Activated CD8-positive, alpha-beta memory T cell treated with anti-CD3 and anti-CD28 coated beads for 48 hours (primary cell): ENCODE data around the gene PARD3.
"Not testable (repeated sequence)": the region's sequence is repeated elsewhere in the genome, so short reads cannot be mapped to it uniquely, and the experiment has no call there.

Source experiments
- DNase-seq, 3 experiments: peaks; one replicate each; pipeline ENCODE4 v3.0.0-alpha.2; 2020; ENCODE audit warnings: low read depth in 2 of 3, low spot score in 2 of 3

PARD3 gene

DNA sequence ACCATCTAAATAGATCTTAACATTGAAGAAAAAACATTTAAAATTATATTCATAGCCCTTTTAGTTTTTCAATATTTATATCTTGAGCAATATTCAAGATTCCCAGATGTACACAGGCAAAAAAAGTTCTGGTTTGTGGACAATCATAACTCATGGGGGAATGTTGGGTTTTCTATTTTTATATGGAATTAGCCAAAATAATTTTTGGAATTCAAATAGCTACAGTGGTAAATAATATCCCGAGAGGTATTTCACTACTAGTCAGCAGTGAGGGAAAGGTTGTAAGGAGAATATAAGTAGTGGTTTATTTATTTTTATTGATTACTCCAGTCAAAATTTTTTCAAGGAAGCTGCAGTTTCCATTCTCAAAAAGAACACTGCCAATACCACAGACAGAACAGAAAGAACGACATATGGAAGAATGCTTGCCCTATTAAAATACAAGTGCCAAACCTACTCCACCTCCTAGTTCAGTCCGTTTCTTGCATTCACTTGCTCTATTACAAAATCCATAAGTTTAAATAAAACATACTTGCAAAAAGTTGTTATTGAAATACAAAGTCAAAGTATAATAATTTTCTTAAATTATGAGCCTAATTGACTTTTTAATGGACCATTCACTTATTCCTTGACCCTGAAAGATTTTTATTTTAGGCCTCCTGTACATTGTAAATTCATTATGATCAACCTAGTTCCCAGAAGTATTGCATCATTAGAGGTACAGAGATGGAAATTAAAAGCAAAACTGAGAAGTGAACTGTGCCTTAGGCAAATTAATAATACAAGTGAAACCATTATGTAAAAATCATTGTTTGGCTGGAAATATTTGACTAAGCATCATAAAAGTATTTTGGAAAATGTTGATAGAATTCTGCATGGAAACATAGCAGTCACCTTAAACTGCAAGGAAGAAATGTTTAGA, 533.2 kb downstream of the PARD3 start:
- DNase-seq: no peak

DNA sequence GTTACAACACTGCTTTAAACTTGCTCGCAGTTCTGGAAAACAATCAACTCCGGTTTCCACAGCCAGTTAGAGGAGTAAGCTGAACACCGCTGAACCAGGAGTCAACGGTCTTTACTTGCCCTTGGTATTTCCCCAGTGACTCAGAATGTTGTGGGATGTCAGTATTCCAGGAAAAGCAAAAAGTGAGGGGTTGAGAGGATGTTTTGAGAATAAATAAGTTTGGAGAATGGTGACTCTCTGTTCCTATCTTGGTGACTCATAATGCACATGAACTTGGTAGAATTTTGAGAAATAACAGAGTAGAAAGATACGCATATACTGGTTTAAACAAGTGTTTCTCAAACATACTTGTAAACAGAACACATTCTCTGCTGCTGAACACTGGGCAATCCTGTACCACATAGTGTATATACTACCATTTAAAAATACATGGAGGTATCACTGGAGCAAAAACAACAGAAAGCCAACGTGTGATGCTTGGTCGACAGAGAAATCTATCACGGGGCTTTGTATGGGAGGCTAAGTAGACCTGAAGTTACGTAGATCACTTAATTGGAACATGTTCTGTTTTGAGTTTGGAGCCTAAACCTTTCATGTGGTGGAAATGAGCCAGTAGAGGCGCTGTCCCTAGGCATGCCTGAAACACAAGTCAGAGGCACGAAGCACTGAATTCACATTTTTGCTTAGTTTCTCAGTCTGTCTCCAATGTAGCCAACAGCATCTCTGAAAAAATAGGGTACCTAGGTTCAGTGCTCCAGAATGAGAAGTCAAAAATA, 534.3 kb downstream of the PARD3 start:
- no peak for DNase-seq

DNA sequence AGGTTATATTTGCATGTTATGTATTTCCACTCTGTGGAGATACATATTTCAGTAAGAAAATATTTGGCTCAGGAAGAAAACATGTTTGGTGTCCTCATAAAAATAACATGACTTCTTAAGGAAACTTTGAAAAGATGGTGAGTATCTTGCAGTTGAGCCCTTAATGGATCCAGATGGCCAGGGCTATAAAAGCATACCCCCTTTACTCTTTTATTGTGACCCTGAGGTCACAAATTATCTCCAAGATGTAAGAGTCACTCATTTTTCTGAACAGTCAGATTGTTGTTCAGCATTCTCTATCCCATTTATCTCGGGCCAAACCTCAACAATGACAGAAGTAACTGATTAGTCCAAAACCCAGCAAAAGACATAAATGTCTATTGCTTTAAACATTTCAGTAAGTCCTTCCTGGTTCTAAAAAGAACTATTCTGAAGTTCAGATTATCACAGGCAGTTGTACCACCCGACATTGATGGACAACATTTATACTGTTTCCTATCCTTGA, 539.4 kb downstream of the PARD3 start:
- no peak for DNase-seq

DNA sequence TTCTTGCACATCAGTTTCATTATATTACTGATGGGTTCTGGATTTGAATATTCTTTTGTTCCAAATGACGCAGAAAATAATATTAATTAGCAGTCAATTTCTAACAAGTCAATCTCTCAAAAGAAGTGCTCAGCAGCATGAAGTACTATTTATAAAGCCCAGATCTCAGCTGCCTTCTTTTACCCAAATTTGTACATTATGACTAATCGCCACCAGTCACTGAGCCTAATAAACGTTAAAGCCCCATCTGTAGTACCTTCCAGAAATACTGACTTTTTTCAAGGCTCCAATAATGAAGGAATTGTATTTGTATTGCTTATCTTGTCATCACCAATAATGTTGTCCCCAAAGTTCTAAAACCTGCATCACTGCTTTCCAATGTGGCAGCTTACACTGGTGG, 540.2 kb downstream of the PARD3 start:
- no peak for DNase-seq

DNA sequence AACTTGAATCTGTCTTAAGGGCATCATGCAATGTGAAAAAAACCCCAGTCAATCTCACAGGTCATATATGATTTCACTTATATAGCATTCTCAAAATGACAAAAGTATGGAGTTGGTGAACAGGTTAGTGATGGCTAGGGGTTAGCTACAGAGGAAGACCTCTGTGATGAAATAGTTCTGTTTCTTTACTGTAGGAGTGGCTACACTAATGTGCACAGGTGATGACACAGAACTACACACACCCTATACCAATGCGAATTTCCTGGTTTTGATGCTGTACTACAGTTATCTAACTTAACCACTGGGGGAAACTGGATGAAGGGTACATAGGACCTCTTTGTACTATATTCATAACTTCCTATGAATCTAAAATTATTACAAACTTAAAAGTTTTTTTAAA, 541.8 kb downstream of the PARD3 start:
- no peak for DNase-seq

DNA sequence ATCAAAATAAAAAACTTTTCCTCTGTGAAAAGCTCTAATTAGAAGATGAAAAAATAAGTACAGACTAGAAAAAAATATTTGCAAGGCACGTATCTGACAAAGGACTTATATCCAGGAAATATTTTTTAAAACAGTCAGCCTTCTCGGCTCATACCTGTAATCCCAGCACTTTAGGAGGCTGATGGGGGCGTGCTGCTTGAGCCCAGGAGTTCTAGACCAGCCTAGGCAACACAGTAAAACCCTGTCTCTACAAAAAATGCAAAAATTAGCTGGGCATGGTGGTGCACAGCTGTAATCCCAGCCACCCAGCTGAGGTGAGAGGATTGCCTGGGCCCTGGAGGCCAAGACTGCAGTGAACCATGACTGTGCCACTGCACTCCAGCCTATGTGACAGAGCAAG, 542.8 kb downstream of the PARD3 start:
- DNase-seq: no peak

DNA sequence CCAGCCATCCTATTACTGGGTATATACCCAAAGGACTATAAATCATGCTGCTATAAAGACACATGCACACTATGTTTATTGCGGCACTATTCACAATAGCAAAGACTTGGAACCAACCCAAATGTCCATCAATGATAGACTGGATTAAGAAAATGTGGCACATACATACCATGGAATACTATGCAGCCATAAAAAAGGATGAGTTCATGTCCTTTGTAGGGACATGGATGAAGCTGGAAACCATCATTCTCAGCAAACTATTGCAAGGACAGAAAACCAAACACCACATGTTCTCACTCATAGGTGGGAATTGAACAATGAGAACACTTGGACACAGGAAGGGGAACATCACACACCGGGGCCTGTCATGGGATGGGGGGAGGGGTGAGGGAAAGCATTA, 546.7 kb downstream of the PARD3 start:
- DNase-seq: not testable (repeated sequence)

DNA sequence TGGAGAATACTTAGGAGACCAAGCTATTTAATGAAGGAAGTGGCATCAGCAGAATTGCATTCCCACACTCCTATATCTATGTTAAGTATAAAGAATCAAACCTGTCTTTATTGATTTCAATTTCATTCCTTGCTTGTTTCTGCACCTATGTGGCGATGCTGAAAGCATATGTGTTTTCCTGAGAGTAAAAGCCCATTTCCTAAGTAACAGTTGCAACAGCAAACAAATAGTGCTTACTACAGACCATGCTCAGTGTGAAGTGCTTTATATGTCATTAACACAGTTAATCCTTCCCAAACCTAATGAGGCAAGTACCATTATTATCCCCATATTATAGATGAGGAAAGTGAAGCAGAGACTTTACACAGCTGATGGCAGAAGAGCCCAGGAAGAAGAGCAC, 552.1 kb downstream of the PARD3 start:
- DNase-seq: no peak

DNA sequence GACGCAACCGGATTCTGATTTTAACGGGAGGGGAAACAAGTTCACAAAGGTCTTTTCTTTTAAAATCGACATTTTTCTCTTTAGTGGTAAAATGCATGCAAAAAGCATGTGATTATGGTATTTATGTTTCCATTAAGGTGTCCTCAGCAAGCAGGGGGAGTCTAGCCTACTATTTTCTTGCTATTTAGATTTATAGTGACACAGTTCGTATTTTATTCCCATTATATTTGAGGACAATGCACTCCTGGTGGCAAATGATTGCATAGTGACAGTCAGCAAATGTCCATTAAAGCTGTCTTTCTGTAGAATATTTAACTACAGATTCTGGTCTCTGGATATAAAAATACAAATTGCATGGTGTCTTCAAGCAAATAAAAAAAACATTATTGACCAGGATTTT, 554.2 kb downstream of the PARD3 start:
- DNase-seq: no peak

DNA sequence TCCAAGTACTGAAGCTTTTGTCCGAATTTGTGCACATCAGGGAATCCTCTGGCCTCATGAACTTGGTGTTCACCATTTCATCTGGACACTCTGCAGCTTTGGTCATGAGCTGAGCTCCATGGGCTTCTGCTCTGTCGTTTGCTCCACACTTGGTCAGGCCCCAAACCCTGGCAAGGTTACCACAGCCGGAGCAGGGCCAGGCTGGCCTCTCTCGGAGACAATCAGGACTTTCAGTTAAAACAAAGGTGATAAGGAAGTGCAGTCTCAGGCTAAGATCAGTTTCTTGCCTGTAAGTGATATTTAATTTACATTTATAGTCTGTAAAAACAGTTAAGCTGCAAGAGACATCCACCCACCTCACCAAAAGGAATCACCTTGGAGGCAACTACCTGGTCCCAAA, 558.9 kb downstream of the PARD3 start:
- DNase-seq: no peak

DNA sequence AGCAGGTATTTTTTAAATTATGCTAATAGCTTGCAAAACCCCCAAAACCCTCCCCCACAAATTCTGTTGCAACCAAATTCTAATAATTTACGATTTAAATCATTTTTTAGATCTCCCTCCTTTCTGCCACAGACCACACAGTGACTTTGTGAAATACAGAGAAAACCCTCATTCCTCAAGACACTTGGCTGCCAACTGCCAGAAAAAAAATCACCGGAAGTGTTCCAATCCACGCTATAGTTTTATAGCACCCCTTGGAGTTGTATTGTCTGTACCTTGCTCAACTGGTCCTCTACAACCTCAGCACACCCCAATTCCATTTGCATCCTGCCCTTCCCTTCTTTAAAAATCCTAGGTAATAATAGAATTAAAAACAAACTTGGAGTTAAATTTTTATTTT, 560.1 kb downstream of the PARD3 start:
- DNase-seq: no peak

DNA sequence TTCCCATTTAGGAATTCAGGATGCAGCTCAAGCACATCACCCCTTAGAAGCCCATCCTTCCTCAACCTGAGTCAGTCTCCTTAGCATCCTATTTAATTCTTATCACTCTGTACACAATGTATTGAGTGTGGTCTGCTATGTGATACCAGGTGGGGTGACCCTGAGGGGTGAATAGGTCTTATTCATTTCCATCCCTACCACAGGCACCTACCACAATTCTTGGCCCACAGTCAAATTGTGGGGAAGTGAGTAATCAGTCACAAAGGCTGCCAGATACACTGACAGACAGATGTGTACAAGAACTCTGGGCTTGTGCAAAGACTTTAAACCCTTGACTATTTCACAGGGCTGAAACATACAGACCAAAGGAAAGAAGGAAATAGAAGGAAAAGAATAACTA, 560.5 kb downstream of the PARD3 start:
- no peak for DNase-seq

DNA sequence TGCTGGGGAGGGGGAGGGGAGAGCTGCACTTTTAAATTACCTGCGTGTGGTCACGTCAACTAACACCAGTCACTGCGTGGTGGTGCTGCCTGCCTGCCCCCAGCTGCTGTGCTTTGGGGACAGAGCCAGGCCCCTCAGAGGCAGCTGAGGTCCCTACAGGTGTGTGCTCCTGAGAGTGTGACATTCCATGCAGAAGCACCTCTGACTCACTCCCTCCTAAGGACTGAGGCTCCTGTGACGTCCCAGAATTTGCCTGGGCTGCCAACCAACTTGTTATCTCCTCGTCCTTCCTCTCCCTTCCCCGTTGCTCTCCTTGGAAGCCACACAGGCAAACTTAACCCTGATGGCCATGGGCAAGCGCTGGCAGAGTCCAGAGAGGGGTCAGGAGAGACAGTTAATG, 563.0 kb downstream of the PARD3 start:
- DNase-seq: no peak

DNA sequence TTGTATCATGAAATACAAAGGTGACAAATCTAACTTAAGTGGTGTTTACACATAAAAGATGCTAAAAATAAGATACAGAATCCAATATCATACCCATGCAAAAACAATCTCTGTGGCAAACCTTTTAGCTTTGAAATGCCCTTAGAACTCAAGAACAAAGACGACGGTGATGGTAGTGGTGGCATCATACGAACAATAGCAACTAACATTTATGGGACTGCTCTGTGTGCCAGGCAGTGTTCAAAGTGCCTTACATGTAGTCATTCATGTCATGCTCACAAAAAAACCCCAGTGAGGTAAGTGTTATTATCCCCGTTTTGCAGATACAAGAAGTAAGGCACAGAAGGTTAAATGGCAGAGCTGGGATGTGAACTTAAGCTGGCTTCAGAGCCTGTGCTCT, 563.9 kb downstream of the PARD3 start:
- no peak for DNase-seq

DNA sequence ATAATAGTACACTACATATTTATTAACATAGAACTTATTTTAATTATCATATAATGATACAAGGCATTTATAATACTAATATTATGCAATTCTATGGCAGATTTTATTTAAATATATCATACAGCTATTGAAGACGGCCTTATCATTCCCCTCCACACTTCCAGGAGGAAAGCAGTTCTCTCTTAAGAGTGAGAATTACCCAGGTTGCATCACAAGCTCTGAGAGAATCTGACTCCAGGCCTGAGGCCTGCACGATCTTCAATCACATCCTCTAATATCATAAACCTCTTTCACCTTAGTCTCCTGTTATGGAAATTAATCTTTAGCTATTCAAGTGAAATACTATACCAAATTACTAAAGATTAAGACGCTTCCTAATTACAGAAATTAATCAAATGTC, 564.4 kb downstream of the PARD3 start:
- DNase-seq: no peak

DNA sequence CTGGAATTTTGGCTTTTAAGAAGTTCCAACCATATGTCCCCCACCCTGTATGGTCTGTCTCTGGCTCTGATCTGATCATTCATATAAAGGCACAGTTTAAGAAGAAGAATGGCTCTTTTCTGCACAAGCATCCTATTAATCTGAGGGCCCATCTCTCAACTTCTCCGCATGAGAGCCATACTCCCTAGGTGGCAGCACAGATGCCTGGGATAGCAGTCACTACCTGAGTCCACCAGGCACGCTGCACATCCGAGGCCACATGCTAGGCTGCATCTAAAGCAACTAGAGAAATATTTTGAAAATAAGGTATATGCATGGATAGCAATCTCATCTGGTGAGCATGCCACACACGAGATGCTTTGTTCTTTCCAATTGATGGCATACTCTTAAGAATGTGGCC, 565.5 kb downstream of the PARD3 start:
- DNase-seq: no peak

DNA sequence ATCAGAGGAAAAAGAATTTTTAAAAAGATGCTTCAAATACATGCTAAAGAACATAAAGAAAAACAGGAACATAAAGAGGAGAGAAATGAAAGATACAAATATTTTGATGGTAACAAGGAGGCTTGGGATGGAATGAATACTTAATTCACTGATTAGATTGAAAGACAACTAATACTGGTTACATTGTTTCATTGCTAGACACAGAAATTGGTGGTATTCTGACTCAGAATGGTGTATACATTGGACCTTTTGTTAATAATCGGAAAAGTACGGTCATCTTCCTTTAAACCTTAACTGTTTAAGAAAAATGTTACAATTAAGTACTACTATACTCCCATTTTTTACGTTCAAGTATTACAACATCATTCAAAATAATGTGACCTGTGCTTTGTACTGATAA, 567.5 kb downstream of the PARD3 start:
- DNase-seq: no peak

DNA sequence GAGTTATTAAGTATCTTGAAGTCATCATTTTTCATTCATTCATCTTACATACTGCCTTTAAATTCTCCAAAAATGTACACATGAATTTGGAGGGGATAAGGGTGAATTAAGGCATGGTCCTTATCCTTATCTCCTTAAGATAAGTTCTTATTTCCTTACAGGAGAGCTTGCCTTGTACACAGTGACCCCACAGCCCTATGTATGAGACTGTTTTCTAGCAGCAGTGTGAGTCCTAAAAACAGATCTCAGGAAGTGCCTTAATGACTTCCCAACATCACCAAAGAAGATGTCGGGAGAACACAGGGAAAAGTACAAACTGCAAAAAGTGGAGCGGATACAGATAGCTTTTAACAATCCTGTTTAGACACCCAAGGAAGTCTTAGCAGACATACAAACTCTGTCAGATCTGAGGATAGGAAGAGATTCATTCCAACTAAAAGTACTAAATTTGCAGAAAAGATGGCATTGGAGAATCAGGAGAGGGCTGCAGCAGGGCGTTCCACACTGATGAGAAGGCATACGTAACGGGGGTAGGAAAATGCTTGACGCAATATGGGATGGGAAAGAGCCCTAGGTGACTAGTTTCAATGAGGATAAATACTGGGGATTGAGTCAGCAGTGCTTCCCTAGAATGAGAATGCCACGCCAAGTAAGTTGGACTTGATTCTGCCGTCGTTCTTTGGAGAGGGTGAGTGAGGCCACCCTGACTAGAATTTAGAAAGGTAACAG, 570.2 kb downstream of the PARD3 start:
- no peak for DNase-seq

DNA sequence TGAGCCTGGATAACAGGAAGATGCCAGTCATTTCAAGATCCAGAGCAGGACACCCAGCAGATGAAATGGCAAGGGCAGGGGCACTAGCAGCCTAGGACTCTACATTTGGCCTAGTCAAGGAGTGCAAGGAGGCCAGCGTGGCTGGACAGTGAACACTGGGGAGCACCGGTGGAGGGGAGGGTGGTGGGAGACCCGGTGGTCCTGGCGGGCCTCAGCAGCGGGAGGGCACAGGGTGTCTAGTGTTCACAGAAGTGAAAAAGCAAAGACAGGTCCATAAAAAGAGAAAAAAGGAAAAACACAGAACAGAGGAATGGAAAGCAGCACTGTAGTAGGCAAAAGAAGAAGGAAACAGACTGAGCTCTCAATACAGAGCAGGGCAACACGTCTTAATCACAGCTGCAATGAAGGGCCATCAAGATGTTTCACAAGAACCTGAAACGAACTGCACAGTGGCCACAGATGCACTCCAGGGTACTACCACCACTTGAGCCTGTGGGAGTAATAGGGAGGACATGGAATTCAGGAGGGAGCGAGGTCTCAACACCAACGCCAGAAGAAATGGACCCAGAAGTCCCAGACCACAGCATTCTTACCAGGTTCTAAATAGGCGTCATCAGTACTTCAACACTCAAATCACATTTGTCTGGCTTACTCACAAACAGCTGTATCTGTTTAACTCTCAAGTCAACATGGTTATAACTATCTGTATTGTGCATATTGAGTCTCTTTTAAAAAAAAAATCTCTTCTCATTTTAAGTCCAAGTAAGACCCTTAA, 573.7 kb downstream of the PARD3 start:
- no peak for DNase-seq

DNA sequence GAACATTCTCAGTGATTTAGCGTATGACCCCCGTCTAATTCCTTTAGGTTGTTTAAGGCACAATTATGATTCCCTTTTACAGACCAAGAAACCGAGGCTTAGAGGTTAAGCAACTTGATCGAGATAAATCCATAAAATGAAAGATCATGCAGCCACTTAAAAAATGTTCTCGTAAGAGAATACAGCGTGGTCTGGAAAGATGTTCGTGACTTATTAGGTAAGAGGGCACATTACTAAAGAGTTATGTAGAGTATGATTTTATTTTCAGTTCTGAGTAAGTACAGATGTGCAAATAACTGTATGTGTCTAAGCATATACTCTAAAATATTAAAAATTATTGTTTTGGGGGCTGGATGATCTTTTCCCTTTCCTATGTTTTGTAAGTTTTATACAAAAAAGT, 575.1 kb downstream of the PARD3 start:
- DNase-seq: no peak

DNA sequence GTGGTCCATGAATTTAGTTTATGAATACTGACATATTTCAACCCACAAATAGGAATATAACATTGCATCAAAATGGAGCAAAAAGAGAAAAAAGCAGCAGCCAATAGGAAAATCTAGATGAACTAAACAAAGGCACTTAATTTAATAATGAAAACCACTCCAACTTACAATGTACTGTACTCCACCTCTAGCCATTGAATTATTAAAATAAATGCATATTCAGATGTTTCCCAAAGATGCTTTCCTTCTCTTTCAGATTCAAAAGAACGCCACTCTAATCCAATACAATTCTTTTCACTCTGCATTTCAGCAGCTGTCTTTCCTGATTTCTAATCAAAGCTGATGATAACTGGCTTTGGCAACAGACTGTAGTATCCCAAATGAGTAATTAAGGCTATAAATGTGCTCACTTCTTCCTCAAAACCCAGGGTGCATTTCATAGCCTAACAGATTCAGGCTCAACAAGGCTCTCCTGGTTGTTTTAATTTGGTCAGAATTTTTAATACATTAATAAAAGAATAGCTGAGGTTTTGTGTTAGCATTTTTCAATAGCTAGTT, 577.1 kb downstream of the PARD3 start:
- DNase-seq: no peak
